ENCODE data around the gene RPL37. TPM values are rescaled to one million over a fixed set of nuclear protein-coding genes. Genes with fewer than 3 reads are reported as not detected.
"Not testable (repeated sequence)": the region's sequence is repeated elsewhere in the genome, so short reads cannot be mapped to it uniquely, and the experiment has no call there.

The RPL37 gene
- 4,553 and 4,929 TPM in 2 replicates for polyA plus RNA-seq (2013)

DNA sequence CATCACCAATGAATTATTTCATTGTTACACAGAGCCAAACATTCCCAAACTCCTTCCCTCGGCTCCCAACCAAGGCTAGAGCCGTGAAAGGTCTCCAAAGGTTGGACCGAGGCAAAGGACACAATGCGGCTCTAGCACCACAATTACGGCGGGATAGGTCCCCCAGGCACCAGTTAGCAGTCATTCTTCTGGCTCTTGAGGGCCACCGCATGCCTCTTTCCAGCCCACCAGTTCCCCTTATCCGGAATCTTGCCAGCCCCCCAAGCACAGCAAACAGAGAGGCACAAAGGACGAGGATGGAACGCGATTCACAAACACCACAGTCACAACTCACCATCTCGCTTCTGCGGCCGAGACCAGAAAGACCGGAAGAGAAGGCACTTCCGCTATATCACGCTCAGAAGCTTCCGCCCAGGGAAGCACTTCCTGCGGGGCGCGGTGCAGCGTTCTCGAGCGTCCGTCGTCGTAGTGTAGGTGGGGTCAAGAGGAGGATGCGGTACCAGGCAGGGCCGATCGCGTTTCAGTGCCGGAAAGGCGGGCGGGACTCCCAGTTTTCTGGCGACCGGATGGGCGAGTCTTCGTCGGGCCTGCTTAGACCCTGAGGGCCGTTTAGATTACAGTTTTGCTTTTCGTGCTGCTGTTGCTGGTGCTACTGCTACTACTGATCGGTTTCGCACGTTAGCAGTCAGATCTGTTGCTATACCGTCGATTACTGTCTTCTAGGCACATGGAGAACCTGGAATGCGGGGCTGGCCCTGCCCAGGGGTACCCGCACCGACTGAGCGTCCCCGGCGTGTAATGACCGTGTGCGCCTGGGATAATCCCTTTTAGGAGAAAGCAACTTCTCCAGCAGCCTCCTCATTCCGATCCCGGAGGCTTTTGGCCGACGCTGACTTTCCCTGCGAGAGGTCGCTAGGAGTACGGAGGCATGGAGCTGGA is at the start of gene RPL37:
RPL37 (minus strand) TSS at position 374 of the 939 bp plus-strand sequence; CDS start at position 337, 37 bp downstream.
- peaks cover 12 to 33% of the 10 kb centered on the region in 2 experiments for H3K36me3 ChIP-seq (ENCODE audit: control insufficient read depth in 1 of 2, insufficient read depth in 2 of 2, low read length in 2 of 2)
- H3K4me2 ChIP-seq (ENCODE audit: low read length) = peak within 1 kb of the TSS; percentile 96

DNA sequence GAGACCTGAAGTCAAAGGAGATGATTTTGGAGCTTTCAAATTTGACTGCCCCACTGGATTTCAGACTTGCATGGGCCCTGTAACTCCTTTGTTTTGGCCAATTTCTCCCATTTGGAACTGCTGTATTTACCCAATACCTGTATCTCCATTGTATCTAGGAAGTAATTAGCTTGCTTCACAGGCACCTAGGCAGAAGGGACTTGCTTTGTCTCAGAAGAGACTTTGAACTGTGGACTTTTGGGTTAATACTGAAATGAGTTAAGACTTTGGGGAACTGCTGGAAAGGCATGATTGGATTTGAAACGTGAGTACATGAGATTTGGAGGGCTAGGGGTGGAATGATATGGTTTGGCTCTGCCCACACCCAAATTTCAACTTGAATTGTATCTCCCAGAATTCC is 48.0 kb upstream of the RPL37 start:
- H3K9ac ChIP-seq (ENCODE audit: low read length); H4K8ac ChIP-seq (ENCODE audit: low read depth, low read length); DNase-seq; H3K4me3 ChIP-seq (ENCODE audit: low read depth, low read length); H4K91ac ChIP-seq (ENCODE audit: low read depth, low read length); H2AFZ ChIP-seq (ENCODE audit: insufficient read depth, low read length, poor library complexity); H3K14ac ChIP-seq (ENCODE audit: low read length); H3K27ac ChIP-seq (ENCODE audit: low read depth, low read length); H2AK5ac ChIP-seq (ENCODE audit: low read length); H3K4me1 ChIP-seq (ENCODE audit: control insufficient read depth in 1 of 2, insufficient read depth in 2 of 2, low read length in 2 of 2); H2BK120ac ChIP-seq (ENCODE audit: insufficient read depth, low read length, poor library complexity); H2BK5ac ChIP-seq (ENCODE audit: low read depth, low read length, poor library complexity); H3K79me2 ChIP-seq (ENCODE audit: control insufficient read depth, insufficient read depth, low read length, poor library complexity); H3K9me3 ChIP-seq (ENCODE audit: insufficient read depth, low read depth, low read length); H3K4me2 ChIP-seq (ENCODE audit: low read length); H3K27me3 ChIP-seq (ENCODE audit: insufficient read depth, low read length); H3K23ac ChIP-seq (ENCODE audit: low read length); H3K18ac ChIP-seq (ENCODE audit: low read length); H3K79me1 ChIP-seq (ENCODE audit: low read length); H3K36me3 ChIP-seq (ENCODE audit: control insufficient read depth in 1 of 2, insufficient read depth in 2 of 2, low read length in 2 of 2); H3K4ac ChIP-seq (ENCODE audit: low read depth, low read length); H4K12ac ChIP-seq (ENCODE audit: low read depth, low read length); H2BK12ac ChIP-seq (ENCODE audit: low read length): not testable (repeated sequence)
- WGBS (ENCODE audit: extremely low coverage, insufficient coverage, insufficient read length) = no CpG with 5 or more reads among the region's 1 CpG

More for the DNA sequence above, at the start of gene RPL37:
- Histone ChIP-seq H3K79me2 (ENCODE audit: control insufficient read depth, insufficient read depth, low read length, poor library complexity) (peaks cover 15% of the 10 kb centered on the region), H3K27ac (ENCODE audit: low read depth, low read length) (peak within 1 kb of the TSS; percentile 93), H3K9ac (ENCODE audit: low read length) (peak within 1 kb of the TSS; percentile 99), H4K8ac (ENCODE audit: low read depth, low read length) (peak within 1 kb of the TSS; percentile 94), H4K91ac (ENCODE audit: low read depth, low read length) (peak within 1 kb of the TSS; percentile 84), H3K18ac (ENCODE audit: low read length) (peak within 1 kb of the TSS; percentile 76), H2AFZ (ENCODE audit: insufficient read depth, low read length, poor library complexity) (peak within 1 kb of the TSS; percentile 71), H3K23ac (ENCODE audit: low read length) (no peak within 1 kb of the TSS), H3K4me3 (ENCODE audit: low read depth, low read length) (peak within 1 kb of the TSS; percentile 83), H3K14ac (ENCODE audit: low read length) (peak within 1 kb of the TSS; percentile 88), H2AK5ac (ENCODE audit: low read length) (peak within 1 kb of the TSS; percentile 82), H2BK5ac (ENCODE audit: low read depth, low read length, poor library complexity) (peak within 1 kb of the TSS; percentile 85), H3K4ac (ENCODE audit: low read depth, low read length) (peak within 1 kb of the TSS; percentile 98), H2BK12ac (ENCODE audit: low read length) (no peak within 1 kb of the TSS), H3K79me1 (ENCODE audit: low read length) (peaks cover 13% of the 10 kb centered on the region), H3K4me1 (ENCODE audit: control insufficient read depth in 1 of 2, insufficient read depth in 2 of 2, low read length in 2 of 2) (peaks cover 2 to 3% of the 10 kb centered on the region in 2 experiments), H2BK120ac (ENCODE audit: insufficient read depth, low read length, poor library complexity) (peak within 1 kb of the TSS; percentile 34), H3K27me3 (ENCODE audit: insufficient read depth, low read length) (no peaks in the 10 kb centered on the region), H3K9me3 (ENCODE audit: insufficient read depth, low read depth, low read length) (no peaks in the 10 kb centered on the region), H4K12ac (ENCODE audit: low read depth, low read length) (peak within 1 kb of the TSS; percentile 76)
- no CpG with 5 or more reads among the region's 61 CpGs for WGBS (ENCODE audit: extremely low coverage, insufficient coverage, insufficient read length)
- peak; percentile 97 to 99 for DNase-seq

GRCh38 chr5:40882291-40882690 is 47.3 kb upstream of the RPL37 start:
- Histone ChIP-seq H4K91ac (ENCODE audit: low read depth, low read length) (no peak overlapping the region), H4K12ac (ENCODE audit: low read depth, low read length) (no peak overlapping the region), H3K4me3 (ENCODE audit: low read depth, low read length) (no peak overlapping the region), H3K9me3 (ENCODE audit: insufficient read depth, low read depth, low read length) (peaks cover 6% of the 10 kb centered on the region), H3K9ac (ENCODE audit: low read length) (no peak overlapping the region), H3K23ac (ENCODE audit: low read length) (no peak overlapping the region), H3K27me3 (ENCODE audit: insufficient read depth, low read length) (no peaks in the 10 kb centered on the region), H3K36me3 (ENCODE audit: control insufficient read depth in 1 of 2, insufficient read depth in 2 of 2, low read length in 2 of 2) (peaks cover 0 to 2% of the 10 kb centered on the region in 2 experiments), H3K4ac (ENCODE audit: low read depth, low read length) (no peak overlapping the region), H3K14ac (ENCODE audit: low read length) (no peak overlapping the region), H2AK5ac (ENCODE audit: low read length) (no peak overlapping the region), H3K79me2 (ENCODE audit: control insufficient read depth, insufficient read depth, low read length, poor library complexity) (no peaks in the 10 kb centered on the region), H2BK5ac (ENCODE audit: low read depth, low read length, poor library complexity) (no peak overlapping the region), H2AFZ (ENCODE audit: insufficient read depth, low read length, poor library complexity) (no peak overlapping the region), H3K4me1 (ENCODE audit: control insufficient read depth in 1 of 2, insufficient read depth in 2 of 2, low read length in 2 of 2) (no peaks in the 10 kb centered on the region), H3K27ac (ENCODE audit: low read depth, low read length) (no peak overlapping the region), H2BK12ac (ENCODE audit: low read length) (no peak overlapping the region), H4K8ac (ENCODE audit: low read depth, low read length) (no peak overlapping the region), H3K18ac (ENCODE audit: low read length) (no peak overlapping the region), H3K4me2 (ENCODE audit: low read length) (no peak overlapping the region), H3K79me1 (ENCODE audit: low read length) (no peaks in the 10 kb centered on the region), H2BK120ac (ENCODE audit: insufficient read depth, low read length, poor library complexity) (no peak overlapping the region)
- WGBS (ENCODE audit: extremely low coverage, insufficient coverage, insufficient read length) = no CpG with 5 or more reads among the region's 4 CpGs
- DNase-seq = no peak

DNA sequence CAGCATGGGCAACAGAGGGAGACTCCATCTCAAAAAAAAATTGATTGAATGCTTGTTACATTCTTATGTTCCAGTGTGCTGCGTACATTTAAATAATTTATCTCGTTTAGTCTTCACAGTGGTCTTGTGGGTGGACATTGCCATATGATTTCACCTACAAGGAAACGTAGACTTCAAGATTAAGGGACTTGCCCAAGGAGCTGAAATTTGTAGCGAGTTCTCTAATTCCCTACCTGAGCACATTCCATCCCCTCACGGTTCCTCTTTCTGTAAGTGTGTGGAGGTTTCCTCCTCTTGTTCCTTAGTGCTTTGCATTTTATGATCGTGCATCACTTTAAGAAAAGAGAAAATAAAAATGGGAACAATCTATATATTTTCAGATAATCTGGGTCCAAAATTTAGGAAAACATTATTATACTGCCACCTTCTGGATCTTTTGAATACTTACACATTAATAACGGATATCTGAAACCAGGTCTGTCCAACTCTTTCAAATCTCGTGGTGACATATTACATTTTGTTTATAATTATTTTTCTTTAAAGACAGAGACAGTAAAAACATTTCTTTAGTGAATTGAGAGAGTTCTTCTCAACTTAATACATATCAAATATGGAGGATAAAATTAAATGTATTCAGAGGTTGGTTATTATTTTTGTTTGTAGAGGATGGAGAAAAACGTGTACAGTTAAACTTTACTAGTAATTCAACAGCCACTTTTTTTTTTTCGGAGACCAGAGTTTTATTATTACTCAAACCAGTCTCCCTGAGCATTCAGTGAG is 44.3 kb upstream of the RPL37 start:
- peak in 1 of 2 donors; percentile 60 for DNase-seq
- H3K4me3 ChIP-seq (ENCODE audit: low read depth, low read length) = no peak overlapping the region
- no peak overlapping the region for H2AK5ac ChIP-seq (ENCODE audit: low read length)
- no peak overlapping the region for H2BK12ac ChIP-seq (ENCODE audit: low read length)
- H3K18ac ChIP-seq (ENCODE audit: low read length) = no peak overlapping the region
- H3K4ac ChIP-seq (ENCODE audit: low read depth, low read length) = no peak overlapping the region
- no peak overlapping the region for H3K9ac ChIP-seq (ENCODE audit: low read length)
- no peaks in the 10 kb centered on the region for H3K27me3 ChIP-seq (ENCODE audit: insufficient read depth, low read length)
- H4K8ac ChIP-seq (ENCODE audit: low read depth, low read length) = no peak overlapping the region
- H2BK120ac ChIP-seq (ENCODE audit: insufficient read depth, low read length, poor library complexity) = no peak overlapping the region
- H3K79me1 ChIP-seq (ENCODE audit: low read length) = no peaks in the 10 kb centered on the region
- H3K27ac ChIP-seq (ENCODE audit: low read depth, low read length) = no peak overlapping the region
- H3K4me2 ChIP-seq (ENCODE audit: low read length) = no peak overlapping the region
- H3K36me3 ChIP-seq (ENCODE audit: control insufficient read depth in 1 of 2, insufficient read depth in 2 of 2, low read length in 2 of 2) = peaks cover 0 to 2% of the 10 kb centered on the region in 2 experiments
- H3K9me3 ChIP-seq (ENCODE audit: insufficient read depth, low read depth, low read length) = peaks cover 6% of the 10 kb centered on the region
- H3K23ac ChIP-seq (ENCODE audit: low read length) = no peak overlapping the region
- H3K79me2 ChIP-seq (ENCODE audit: control insufficient read depth, insufficient read depth, low read length, poor library complexity) = no peaks in the 10 kb centered on the region
- H3K14ac ChIP-seq (ENCODE audit: low read length) = no peak overlapping the region
- H4K91ac ChIP-seq (ENCODE audit: low read depth, low read length) = no peak overlapping the region
- no peaks in the 10 kb centered on the region for H3K4me1 ChIP-seq (ENCODE audit: control insufficient read depth in 1 of 2, insufficient read depth in 2 of 2, low read length in 2 of 2)
- H4K12ac ChIP-seq (ENCODE audit: low read depth, low read length) = no peak overlapping the region
- no CpG with 5 or more reads among the region's 10 CpGs for WGBS (ENCODE audit: extremely low coverage, insufficient coverage, insufficient read length)
- H2BK5ac ChIP-seq (ENCODE audit: low read depth, low read length, poor library complexity) = no peak overlapping the region
- no peak overlapping the region for H2AFZ ChIP-seq (ENCODE audit: insufficient read depth, low read length, poor library complexity)
